NCI-H128 (cell line): ENCODE results near the gene RREB1.
"Not testable (repeated sequence)": the region's sequence is repeated elsewhere in the genome, so short reads cannot be mapped to it uniquely, and the experiment has no call there.

Experiments
- DNase-seq: peaks from one replicate; lab custom pipeline; 2025; ENCODE audit not compliant: unreplicated experiment; lab: John Stamatoyannopoulos, UW

Gene RREB1

GRCh38 chr6:7144872-7145584 is 37.3 kb downstream of the RREB1 start:
- DNase-seq, result no peak

GRCh38 chr6:7145585-7145884 is 37.8 kb downstream of the RREB1 start:
- no peak for DNase-seq

- DNase-seq, result no peak
These were observed 38.4 kb downstream of the RREB1 start for GRCh38 chr6:7145885-7146828.

GRCh38 chr6:7147051-7147671 is 39.4 kb downstream of the RREB1 start:
- DNase-seq, result no peak

GRCh38 chr6:7148100-7148822 is 40.5 kb downstream of the RREB1 start:
- DNase-seq, result no peak

GRCh38 chr6:7150381-7151064 is 42.8 kb downstream of the RREB1 start:
- DNase-seq, result no peak

- no peak for DNase-seq
These were observed 43.6 kb downstream of the RREB1 start for GRCh38 chr6:7151381-7151780.

GRCh38 chr6:7152462-7152861 is 44.7 kb downstream of the RREB1 start:
- no peak for DNase-seq

GRCh38 chr6:7153789-7154188 is 46.0 kb downstream of the RREB1 start:
- DNase-seq, result no peak

- no peak for DNase-seq
These were observed 46.8 kb downstream of the RREB1 start for GRCh38 chr6:7154341-7155139.

GRCh38 chr6:7155871-7156579 is 48.3 kb downstream of the RREB1 start:
- DNase-seq, result no peak

GRCh38 chr6:7156643-7157278 is 49.0 kb downstream of the RREB1 start:
- no peak for DNase-seq

GRCh38 chr6:7157307-7157706 is 49.5 kb downstream of the RREB1 start:
- DNase-seq, result not testable (repeated sequence)

GRCh38 chr6:7157752-7158616 is 50.2 kb downstream of the RREB1 start:
- no peak for DNase-seq

- no peak for DNase-seq
These were observed 52.2 kb downstream of the RREB1 start for GRCh38 chr6:7159790-7160525.

- no peak for DNase-seq
These were observed 53.5 kb downstream of the RREB1 start for GRCh38 chr6:7161253-7161623.

GRCh38 chr6:7161845-7162244 is 54.1 kb downstream of the RREB1 start:
- DNase-seq, result no peak
